IPS-18c (cell line): ENCODE data around the gene UNC13A.
A peak's percentile ranks its signal among the peaks of the same experiment; 100 is the strongest.

Experiments used
- H3K4me3 ChIP-seq: 2 replicates; pipeline ENCODE4 v1.7.0; 2013; ENCODE audit warnings: low read depth, mild to moderate bottlenecking, low read length, moderate library complexity; ENCODE audit not compliant: insufficient read depth
- H3K9me3 ChIP-seq: one replicate; pipeline ENCODE4 v1.6.1; 2013; ENCODE audit warnings: mild to moderate bottlenecking, low read length, moderate library complexity; ENCODE audit not compliant: control insufficient read depth, insufficient read depth

UNC13A gene

DNA sequence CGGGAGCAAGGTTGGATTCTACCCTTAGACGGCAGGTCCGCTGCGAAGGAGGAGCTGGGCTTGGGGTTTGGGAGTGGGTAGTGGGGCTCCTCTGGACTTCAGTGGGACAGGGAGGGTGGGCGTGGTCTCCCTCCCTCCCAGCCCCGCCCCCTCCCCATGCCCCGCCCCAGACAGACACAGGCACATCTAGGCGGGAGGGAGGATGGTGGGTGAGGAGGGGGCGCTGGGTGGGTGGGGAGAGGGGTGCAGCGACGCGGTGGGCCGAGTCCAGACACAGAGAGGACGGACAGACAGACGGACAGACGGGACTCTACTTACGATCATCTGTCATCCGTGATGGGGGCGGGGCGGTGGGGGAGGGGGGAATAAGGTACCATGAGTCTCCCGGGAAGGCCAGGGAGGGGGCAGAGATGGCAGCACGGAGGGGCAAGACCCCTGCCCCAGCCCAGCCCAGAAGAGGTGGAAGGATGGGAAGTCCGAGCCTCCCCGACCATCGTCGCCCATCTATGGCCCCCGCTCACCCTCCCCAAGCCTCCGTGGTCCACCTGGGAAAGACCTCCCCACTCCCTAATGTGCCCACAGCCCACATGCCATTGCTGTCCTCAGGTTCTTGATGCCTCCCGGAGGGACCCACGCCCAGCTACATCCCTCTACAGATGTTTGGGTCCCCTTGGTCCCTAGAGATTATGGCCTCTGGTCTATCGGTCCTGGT, 64.8 kb downstream of the UNC13A start:
- Histone ChIP-seq H3K9me3 (no peaks in the 10 kb centered on the region), H3K4me3 (no peak overlapping the region)

GRCh38 chr19:17620696-17621095, 67.5 kb downstream of the UNC13A start:
- H3K4me3 ChIP-seq: no peak overlapping the region
- H3K9me3 ChIP-seq: no peaks in the 10 kb centered on the region

DNA sequence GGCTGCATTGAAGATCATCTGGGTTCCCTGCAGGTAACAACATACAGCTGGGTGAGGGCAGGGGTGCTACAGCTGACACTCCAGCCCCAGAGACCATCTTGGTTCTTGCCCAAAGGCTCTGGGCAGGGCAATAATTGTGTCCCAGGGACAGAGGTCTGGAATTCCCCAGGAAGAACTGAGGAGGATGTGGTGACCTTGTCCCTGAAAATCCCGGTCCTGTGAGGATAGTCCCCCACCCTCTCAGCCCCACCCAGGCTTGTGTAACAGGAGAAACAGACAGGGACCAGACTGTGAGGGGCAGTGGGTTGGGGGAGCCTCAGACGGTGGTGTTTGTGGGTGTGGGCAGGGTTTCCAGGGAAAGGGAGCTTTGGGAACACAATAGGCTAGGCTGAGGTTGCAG, 69.2 kb downstream of the UNC13A start:
- no peak overlapping the region for H3K4me3 ChIP-seq
- H3K9me3 ChIP-seq: no peaks in the 10 kb centered on the region

- no peaks in the 10 kb centered on the region for H3K9me3 ChIP-seq
- H3K4me3 ChIP-seq: no peak overlapping the region
Observed at GRCh38 chr19:17618281-17618903, 69.8 kb downstream of the UNC13A start.

DNA sequence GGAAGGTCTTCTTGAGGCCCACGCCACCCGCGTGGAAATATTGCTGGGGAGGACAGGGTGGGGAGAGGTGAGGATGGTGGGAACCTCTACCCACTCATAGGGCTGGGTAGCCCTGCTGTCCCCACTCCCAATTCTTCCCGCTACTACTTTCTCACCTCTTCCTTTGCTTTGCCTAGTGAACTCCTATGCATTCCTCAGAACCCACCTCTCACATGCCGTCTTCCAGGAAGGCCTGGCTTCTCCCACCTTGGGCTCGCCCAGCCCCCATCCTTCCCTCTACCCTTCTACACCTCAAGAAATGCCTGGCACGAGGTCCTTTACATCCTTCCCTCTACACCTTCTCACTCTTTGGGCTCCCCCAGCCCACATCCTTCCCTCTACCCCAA, 70.4 kb downstream of the UNC13A start:
- H3K9me3 ChIP-seq: no peaks in the 10 kb centered on the region
- no peak overlapping the region for H3K4me3 ChIP-seq

DNA sequence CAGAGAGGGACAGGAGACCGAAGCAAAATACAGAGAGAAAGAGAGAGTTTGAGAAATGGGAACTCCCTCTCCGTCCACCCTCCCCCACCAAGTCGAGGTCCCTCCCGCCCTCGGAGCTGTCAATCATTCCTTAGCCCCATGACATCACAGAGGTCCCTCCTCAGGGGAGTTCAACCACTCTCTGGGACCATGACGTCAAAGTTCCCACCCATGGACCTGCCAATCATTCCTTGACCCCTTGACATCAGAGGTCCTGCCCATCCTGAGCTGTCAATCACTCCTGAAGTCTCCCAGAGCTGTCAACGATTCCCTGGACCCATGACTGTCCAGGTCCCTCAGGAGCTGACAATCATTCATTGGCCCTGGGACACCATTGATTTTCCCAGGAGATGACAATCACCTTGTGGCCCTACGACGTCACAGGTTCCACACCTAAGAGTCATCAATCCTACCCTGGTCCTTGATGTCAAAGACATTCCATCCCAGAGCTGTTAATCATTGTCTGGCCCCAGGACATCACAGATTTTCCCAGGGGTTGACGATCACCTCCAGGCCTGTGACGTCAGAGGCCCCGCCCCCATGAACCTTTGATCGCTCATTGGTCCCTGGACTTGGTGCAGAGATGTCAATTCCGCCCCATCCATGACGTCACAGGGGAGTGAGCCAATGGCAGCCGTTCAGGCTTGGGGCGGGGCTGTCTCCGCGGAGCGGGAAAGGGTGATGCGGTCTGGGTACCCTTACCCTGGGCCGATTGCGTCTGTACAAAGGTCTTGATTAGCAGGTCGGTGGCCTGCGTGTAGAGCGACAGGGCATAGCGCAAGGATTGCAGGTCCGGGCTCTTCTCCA, 71.0 kb downstream of the UNC13A start:
- peak overlapping the region; percentile 40; the same call in 1 of the 2 replicates for H3K4me3 ChIP-seq
- H3K9me3 ChIP-seq: no peaks in the 10 kb centered on the region

DNA sequence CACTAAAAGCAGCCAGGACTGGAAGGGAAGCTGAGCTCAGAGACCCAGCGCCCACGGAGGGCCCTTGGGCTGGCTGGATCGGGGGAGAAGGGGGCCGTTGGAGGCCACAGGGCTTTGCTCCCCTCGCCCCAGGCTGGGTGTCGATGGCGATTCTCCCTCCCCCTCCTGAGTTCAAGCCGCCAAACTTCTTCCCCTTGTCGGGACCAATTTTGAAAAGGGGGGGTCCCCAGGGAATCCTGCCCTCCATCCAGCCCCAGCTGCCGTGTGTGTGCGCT, 71.5 kb downstream of the UNC13A start:
- Histone ChIP-seq H3K4me3 (peak overlapping the region; percentile 40; the same call in 1 of the 2 replicates), H3K9me3 (no peaks in the 10 kb centered on the region)

- Histone ChIP-seq H3K9me3 (no peaks in the 10 kb centered on the region), H3K4me3 (peak overlapping the region; percentile 40)
Observed at GRCh38 chr19:17615889-17616685, 72.1 kb downstream of the UNC13A start.

DNA sequence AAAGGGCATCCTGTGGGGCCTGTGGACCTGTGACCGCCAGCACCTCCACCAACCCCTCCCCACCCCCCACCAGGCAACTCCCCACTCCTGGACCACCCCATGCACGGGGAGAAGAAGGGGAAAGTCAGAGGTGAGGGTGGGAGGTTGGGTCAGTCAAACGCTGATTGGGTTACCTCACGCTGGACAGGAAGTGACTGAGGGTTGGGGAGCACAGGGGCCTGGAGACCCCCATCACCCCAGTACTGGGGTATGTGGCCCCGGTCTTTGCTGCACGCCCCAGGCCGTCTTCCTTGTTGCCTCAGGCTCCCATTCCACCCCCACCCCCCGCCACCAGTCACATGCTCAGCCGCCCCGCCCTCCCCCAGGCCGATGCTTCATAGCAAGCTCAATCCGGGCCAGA, 73.7 kb downstream of the UNC13A start:
- H3K9me3 ChIP-seq: no peaks in the 10 kb centered on the region

DNA sequence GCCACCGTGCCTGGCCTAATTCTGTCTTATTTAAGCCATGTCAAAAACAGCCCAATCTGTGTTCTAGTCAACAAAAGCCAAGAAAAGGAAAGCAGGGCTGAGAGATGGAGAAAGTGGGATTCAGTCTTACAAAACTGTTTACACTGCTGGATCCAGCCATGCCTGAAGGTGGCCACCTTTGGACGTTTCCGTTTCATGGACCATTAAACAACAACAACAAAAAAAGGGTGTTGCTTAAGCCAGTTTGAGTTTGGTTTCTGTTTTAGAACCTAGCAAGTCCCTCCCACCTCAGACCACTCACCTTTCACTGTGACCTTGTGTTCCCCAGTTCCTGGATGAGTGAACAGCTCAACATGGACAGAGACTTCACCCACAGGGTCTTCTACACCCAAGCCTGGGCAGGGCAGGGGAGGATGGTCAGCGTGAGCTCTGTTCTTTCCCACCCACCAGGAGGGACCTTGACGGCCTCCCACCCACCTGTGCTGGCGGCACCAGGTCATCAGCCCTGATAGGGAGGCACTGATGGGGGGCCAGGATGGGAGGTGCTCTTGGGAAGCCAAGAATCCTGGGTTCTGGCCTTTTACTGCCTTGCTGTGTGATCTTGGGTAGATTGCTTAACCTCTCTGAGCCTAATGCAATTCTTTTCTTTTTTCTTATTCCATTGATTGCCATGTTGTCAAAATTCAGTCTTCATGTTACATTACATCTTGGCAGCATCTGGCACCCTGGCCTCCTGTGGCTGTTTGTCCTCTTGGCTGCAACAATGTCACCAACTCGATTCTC, 76.5 kb downstream of the UNC13A start:
- H3K9me3 ChIP-seq: no peaks in the 10 kb centered on the region
- no peak overlapping the region for H3K4me3 ChIP-seq

More for the DNA sequence above, 73.7 kb downstream of the UNC13A start:
- H3K4me3 ChIP-seq: no peak overlapping the region

GRCh38 chr19:17610384-17610783, 77.8 kb downstream of the UNC13A start:
- H3K9me3 ChIP-seq: no peaks in the 10 kb centered on the region
- H3K4me3 ChIP-seq: no peak overlapping the region

DNA sequence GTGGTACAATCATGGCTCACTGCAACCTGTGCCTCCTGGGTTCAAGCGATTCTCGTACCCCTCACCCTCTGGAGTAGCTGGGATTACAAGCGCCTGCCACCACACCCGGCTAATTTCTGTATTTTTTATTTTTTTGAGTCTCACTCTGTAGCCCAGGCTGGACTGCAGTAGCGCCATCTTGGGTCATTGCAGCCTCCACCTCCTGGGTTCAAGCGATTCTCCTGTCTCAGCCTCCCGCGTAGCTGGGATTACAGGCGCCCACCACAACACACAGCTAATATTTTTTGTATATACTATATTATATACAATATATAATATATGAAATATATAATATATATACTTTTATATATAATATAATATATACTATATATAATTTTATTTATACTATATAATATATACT, 80.2 kb downstream of the UNC13A start:
- H3K9me3 ChIP-seq: no peaks in the 10 kb centered on the region
- no peak overlapping the region for H3K4me3 ChIP-seq

DNA sequence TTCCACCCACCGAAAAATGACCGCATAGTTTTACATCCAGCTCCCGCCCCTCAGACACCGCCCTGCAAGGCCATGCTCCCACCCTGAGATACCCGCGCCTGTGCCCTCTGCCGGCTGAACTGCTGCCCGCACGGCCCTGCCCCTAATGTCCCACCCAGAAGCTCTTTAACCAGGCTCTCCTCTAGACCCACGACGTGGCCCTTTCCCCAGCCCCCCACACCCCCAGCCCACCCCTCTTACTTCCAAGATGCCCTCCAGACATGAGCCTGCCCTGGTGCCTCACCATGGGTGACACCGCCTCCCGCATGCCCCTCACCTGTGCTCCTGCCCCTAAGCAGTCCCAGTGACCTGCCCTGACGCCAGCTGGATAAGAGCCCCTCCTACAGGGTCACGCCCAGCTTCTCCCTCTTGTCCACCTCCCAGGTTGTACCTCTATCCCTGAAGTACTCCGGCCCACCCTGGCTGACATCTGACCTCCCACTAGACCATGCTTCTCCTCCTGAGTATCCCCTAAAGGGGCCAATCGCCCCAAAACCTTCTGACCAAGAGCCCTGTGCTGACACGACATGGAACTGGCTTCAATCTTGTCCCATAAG, 81.5 kb downstream of the UNC13A start:
- Histone ChIP-seq H3K9me3 (no peaks in the 10 kb centered on the region), H3K4me3 (peak overlapping the region; percentile 60)

GRCh38 chr19:17605761-17606589, 82.2 kb downstream of the UNC13A start:
- Histone ChIP-seq H3K9me3 (no peaks in the 10 kb centered on the region), H3K4me3 (peak overlapping the region; percentile 60)

- no peak overlapping the region for H3K4me3 ChIP-seq
Observed at GRCh38 chr19:17605117-17605516, 83.0 kb downstream of the UNC13A start.

More at GRCh38 chr19:17605117-17605516, 83.0 kb downstream of the UNC13A start:
- H3K9me3 ChIP-seq: no peaks in the 10 kb centered on the region
